K562 (cell line): ENCODE data around the gene STRADB. TPM values are rescaled to one million over a fixed set of nuclear protein-coding genes. Genes with fewer than 3 reads are reported as not detected.
A peak's percentile ranks its signal among the peaks of the same experiment; 100 is the strongest.

Experiments
- C11orf30 ChIP-seq: fragments of 450-650 bp; IDR thresholded peaks from 2 replicates; pipeline ENCODE4 v1.6.1; 2016; ENCODE audit warnings: low read depth, mild to moderate bottlenecking
- CBFB ChIP-seq: sonication (generic); formaldehyde crosslinking; IDR thresholded peaks from 2 replicates; pipeline ENCODE4 v1.4.0; 2020; ENCODE audit warnings: mild to moderate bottlenecking, missing genetic modification reagents
- DIDO1 ChIP-seq: fragments of 450-650 bp; IDR thresholded peaks from 2 replicates; pipeline ENCODE4 v1.6.1; 2016; ENCODE audit warnings: low read depth, missing biosample characterization, missing genetic modification characterization
- FOXK2 ChIP-seq, 2 experiments: fragments of 450-650 bp; IDR thresholded peaks in 1 of 2; conservative IDR thresholded peaks in 1 of 2; 2 replicates each; pipeline ENCODE4 v1.6.1; 2016; ENCODE audit warnings: low read depth in 2 of 2, mild to moderate bottlenecking in 1 of 2
- GATAD2B ChIP-seq: fragments of 450-650 bp; IDR thresholded peaks from 2 replicates; pipeline ENCODE4 v1.6.1; 2017; ENCODE audit warnings: mild to moderate bottlenecking, borderline replicate concordance
- MCM3 ChIP-seq: fragments of 450-650 bp; IDR thresholded peaks from 2 replicates; pipeline ENCODE4 v1.6.1; 2016
- NR2C1 ChIP-seq, 2 experiments: fragments of 450-650 bp; IDR thresholded peaks; 2 replicates each; pipeline ENCODE4 v1.6.1; 2017; ENCODE audit warnings: mild to moderate bottlenecking in 2 of 2, antibody characterized with exemption in 1 of 2, inconsistent platforms in 1 of 2, missing compliant biosample characterization in 1 of 2, missing genetic modification characterization in 1 of 2
- NRF1 ChIP-seq, 2 experiments: fragments of 450-650 bp; IDR thresholded peaks in 1 of 2; conservative IDR thresholded peaks in 1 of 2; 2 replicates each; pipeline ENCODE4 v1.6.1; 2014; ENCODE audit warnings: mild to moderate bottlenecking in 2 of 2
- PHF20 ChIP-seq: fragments of 450-650 bp; IDR thresholded peaks from 2 replicates; pipeline ENCODE4 v1.6.1; 2018; ENCODE audit not compliant: partially characterized antibody
- POLR2AphosphoS5 ChIP-seq: IDR thresholded peaks from 2 replicates; pipeline ENCODE4 v1.6.1; 2011; ENCODE audit warnings: mild to moderate bottlenecking, low read depth, low read length, moderate library complexity; ENCODE audit not compliant: control insufficient read depth, insufficient read depth
- RB1 ChIP-seq: fragments of 450-650 bp; IDR thresholded peaks from 2 replicates; pipeline ENCODE4 v1.6.1; 2017; ENCODE audit warnings: low read depth, mild to moderate bottlenecking
- RBBP5 ChIP-seq: fragments of 200-600 bp; sonication (generic); IDR thresholded peaks from 2 replicates; pipeline ENCODE4 v1.6.1; 2012; ENCODE audit warnings: borderline replicate concordance, mild to moderate bottlenecking, low read length, control low read depth, inconsistent platforms; ENCODE audit not compliant: insufficient read depth, poor library complexity, severe bottlenecking
- SAP30 ChIP-seq: fragments of 200-600 bp; sonication (generic); IDR thresholded peaks from 2 replicates; pipeline ENCODE4 v1.6.1; 2012; ENCODE audit warnings: borderline replicate concordance, low read depth, mild to moderate bottlenecking, moderate library complexity, low read length, control low read depth, inconsistent platforms; ENCODE audit not compliant: insufficient read depth, poor library complexity, severe bottlenecking
- SIN3B ChIP-seq: fragments of 450-650 bp; IDR thresholded peaks from 2 replicates; pipeline ENCODE4 v1.6.1; 2017; ENCODE audit warnings: low read depth, mild to moderate bottlenecking, moderate library complexity
- SMAD1 ChIP-seq: fragments of 150-350 bp; IDR thresholded peaks from 2 replicates; pipeline ENCODE4 v1.6.1; 2014; ENCODE audit warnings: low read length, low read depth; ENCODE audit not compliant: partially characterized antibody
- SRF ChIP-seq, 2 experiments: fragments of 250-450, 450-650 bp in 1 of 2; sonication (Bioruptor Pico) in 1 of 2; sonication (generic) in 1 of 2; formaldehyde crosslinking; IDR thresholded peaks; 2 replicates each; pipeline versions ENCODE4 v1.5.0 to v1.5.1; 2020 to 2022; ENCODE audit warnings: mild to moderate bottlenecking in 1 of 2, missing genetic modification reagents in 1 of 2
- SUPT5H ChIP-seq: fragments of 450-650 bp; IDR thresholded peaks from 2 replicates; pipeline ENCODE4 v1.6.1; 2016
- TAF1 ChIP-seq: IDR thresholded peaks from 2 replicates; pipeline ENCODE4 v1.6.1; 2011; ENCODE audit warnings: mild to moderate bottlenecking, low read length, moderate library complexity; ENCODE audit not compliant: insufficient read depth, control insufficient read depth, severe bottlenecking; ENCODE audit errors: extremely low read depth
- ZBTB1 ChIP-seq: sonication (generic); formaldehyde crosslinking; IDR thresholded peaks from 2 replicates; pipeline ENCODE4 v1.8.1; 2023; ENCODE audit warnings: missing genetic modification reagents, low read depth, mild to moderate bottlenecking, borderline replicate concordance
- ZNF143 ChIP-seq: sonication (generic); formaldehyde crosslinking; IDR thresholded peaks from 2 replicates; pipeline ENCODE4 v1.9.0; 2022; ENCODE audit warnings: mild to moderate bottlenecking, missing genetic modification reagents
- polyA plus RNA-seq, 8 experiments: library from polyadenylated mRNA; depleted of rRNA in 4 of 8; stranded (reverse) in 5 of 8; unstranded in 3 of 8; fragments of >200 nt; fragmentation: Nextera tagmentation in 2 of 8; fragmentation: Illumina TruSeq in 1 of 8; extraction: Ambion mirVana in 2 of 8; extraction: Trizol in 1 of 8; gene quantifications; 2 replicates each; pipeline versions ENCODE4 v1.2.1 to v1.2.3, GENCODE V29; 2011 to 2014; ENCODE audit warnings: inconsistent platforms in 1 of 8, missing spikeins in 1 of 8
- total RNA-seq, 7 experiments: library from RNA; depleted of rRNA in 6 of 7; stranded (reverse); fragments of >200 nt in 6 of 7; fragmentation: Illumina TruSeq in 2 of 7; extraction: Trizol in 2 of 7; gene quantifications; 2 replicates each; pipeline versions ENCODE4 v1.2.1 to v1.2.3, GENCODE V29; 2011 to 2021; ENCODE audit warnings: low replicate concordance in 1 of 7
- TF ChIP-seq, protein P1 (sequence below), 2 experiments: fragments of 450-650 bp; IDR thresholded peaks; 2 replicates each; pipeline ENCODE4 v1.6.1; 2018; ENCODE audit warnings: mild to moderate bottlenecking in 2 of 2, low read depth in 1 of 2; ENCODE audit not compliant: partially characterized antibody in 2 of 2

Gene STRADB
- total and polyA plus RNA-seq, 9 of the 15 experiments (the other 6 are each of a cell fraction or from before 2014, with no cell fraction given), result 6.9 to 30.6 (median 15.7) TPM

DNA sequence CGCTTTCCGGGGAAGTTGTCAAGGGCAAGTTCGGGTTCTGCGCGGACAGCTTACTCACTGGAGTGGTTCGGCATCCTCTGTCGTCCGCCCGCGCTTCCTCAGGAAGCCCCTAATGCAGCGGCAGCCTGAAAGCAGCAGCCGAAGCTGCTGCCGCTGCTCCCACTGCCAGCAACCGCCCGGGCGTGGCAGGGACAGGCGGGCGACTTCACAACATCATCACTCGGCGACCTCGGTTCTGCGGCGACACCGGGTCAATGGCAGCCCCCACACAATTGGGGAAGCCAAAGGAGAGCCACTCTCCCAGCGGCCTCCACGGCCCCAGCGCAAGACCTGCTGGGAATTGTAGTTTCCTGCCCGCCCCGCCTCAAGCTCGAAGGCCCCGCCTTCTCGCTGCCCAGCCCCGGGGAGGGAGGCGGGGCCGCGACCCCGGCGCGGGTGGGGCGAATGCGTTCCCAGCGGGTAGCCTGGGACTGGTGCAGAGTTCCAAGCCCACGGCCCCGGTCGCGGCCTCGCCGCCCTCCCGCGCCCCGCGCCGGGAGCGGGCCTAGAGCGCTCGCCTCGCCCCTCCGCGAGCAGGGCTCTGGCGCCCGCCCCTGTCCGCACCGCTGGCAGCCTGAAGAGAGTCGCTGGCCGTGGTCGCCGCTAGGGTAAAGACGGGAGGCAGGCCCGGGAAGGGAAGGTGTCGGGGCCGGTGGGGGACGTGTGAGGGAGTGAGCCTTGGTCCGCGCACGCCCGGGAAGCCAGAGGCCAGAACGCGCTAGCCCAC, at the start of gene STRADB, which contains the start of gene TRAK2 (continued):
- TF ChIP-seq SMAD1, result peak; percentile 47
- no peak for TF ChIP-seq MCM3
- peak; percentile 82 for TF ChIP-seq PHF20
- TF ChIP-seq SIN3B, result peak; percentile 63; the same call in 1 of the 2 replicates
- TF ChIP-seq DIDO1 (tag), result peak; percentile 59; the same call in 1 of the 2 replicates
- peak; percentile 57; the same call in 1 of the 2 replicates for TF ChIP-seq POLR2AphosphoS5
- peak; percentile 67; the same call in 1 of the 2 replicates for TF ChIP-seq CBFB (CRISPR knock-in tag)
- TF ChIP-seq NRF1 (conservative IDR thresholded peaks at IDR 0.05 in 1 of 2, IDR thresholded peaks at IDR 0.05 in 1 of 2), result peak in 1 of 2 experiments; percentile 59; a peak in 3 of 4 replicates
- TF ChIP-seq RBBP5, result peak; percentile 65
- peak; percentile 92 for TF ChIP-seq ZNF143 (CRISPR knock-in tag)
- peak; percentile 30; the same call in 1 of the 2 replicates for TF ChIP-seq ZBTB1 (CRISPR knock-in tag)
- TF ChIP-seq GATAD2B, result peak; percentile 71; the same call in 1 of the 2 replicates
- TF ChIP-seq, protein P1, sequence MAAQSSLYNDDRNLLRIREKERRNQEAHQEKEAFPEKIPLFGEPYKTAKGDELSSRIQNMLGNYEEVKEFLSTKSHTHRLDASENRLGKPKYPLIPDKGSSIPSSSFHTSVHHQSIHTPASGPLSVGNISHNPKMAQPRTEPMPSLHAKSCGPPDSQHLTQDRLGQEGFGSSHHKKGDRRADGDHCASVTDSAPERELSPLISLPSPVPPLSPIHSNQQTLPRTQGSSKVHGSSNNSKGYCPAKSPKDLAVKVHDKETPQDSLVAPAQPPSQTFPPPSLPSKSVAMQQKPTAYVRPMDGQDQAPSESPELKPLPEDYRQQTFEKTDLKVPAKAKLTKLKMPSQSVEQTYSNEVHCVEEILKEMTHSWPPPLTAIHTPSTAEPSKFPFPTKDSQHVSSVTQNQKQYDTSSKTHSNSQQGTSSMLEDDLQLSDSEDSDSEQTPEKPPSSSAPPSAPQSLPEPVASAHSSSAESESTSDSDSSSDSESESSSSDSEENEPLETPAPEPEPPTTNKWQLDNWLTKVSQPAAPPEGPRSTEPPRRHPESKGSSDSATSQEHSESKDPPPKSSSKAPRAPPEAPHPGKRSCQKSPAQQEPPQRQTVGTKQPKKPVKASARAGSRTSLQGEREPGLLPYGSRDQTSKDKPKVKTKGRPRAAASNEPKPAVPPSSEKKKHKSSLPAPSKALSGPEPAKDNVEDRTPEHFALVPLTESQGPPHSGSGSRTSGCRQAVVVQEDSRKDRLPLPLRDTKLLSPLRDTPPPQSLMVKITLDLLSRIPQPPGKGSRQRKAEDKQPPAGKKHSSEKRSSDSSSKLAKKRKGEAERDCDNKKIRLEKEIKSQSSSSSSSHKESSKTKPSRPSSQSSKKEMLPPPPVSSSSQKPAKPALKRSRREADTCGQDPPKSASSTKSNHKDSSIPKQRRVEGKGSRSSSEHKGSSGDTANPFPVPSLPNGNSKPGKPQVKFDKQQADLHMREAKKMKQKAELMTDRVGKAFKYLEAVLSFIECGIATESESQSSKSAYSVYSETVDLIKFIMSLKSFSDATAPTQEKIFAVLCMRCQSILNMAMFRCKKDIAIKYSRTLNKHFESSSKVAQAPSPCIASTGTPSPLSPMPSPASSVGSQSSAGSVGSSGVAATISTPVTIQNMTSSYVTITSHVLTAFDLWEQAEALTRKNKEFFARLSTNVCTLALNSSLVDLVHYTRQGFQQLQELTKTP (IDR thresholded peaks at IDR 0.05; ENCODE audit: low read depth in 1 of 2, partially characterized antibody in 2 of 2), result peak in 1 of 2 experiments; percentile 96
- TF ChIP-seq TAF1, result peak; percentile 59
- TF ChIP-seq NR2C1 (IDR thresholded peaks at IDR 0.05), result peak; percentile 90
- TF ChIP-seq NR2C1 (tag; IDR thresholded peaks at IDR 0.05), result peak; percentile 93
- peak; percentile 78 for TF ChIP-seq SUPT5H
- 0 out of 4 replicates have a peak, but pooled peaks of 1 of the 2 experiments have one; percentile 21 for TF ChIP-seq SRF (CRISPR knock-in tag; IDR thresholded peaks at IDR 0.05)
- peak; percentile 43 for TF ChIP-seq SAP30
- peak; percentile 70 to 80 for TF ChIP-seq FOXK2 (conservative IDR thresholded peaks at IDR 0.05 in 1 of 2, IDR thresholded peaks at IDR 0.05 in 1 of 2; ENCODE audit: low read depth in 2 of 2)
- peak; percentile 32; the same call in 1 of the 2 replicates for TF ChIP-seq RB1
- TF ChIP-seq C11orf30, result peak; percentile 83
